ENCODE measurements around the gene TMEM132A.

- TF ChIP-seq SUZ12 (IDR thresholded peaks at IDR 0.05) (no peak), FOXM1 (IDR thresholded peaks at IDR 0.05; ENCODE audit: borderline replicate concordance) (no peak), FOXA1 (IDR thresholded peaks at IDR 0.05) (no peak), NFRKB (IDR thresholded peaks at IDR 0.05) (no peak), SP1 (IDR thresholded peaks at IDR 0.05) (no peak), TARDBP (IDR thresholded peaks at IDR 0.05) (no peak), ELF4 (IDR thresholded peaks at IDR 0.05) (no peak), ARNT (IDR thresholded peaks at IDR 0.05) (no peak)
Measured at GRCh38 chr11:60937144-60937527, 12.9 kb downstream of the TMEM132A start.
